Measurements from ENCODE around the gene CPXM2. TPM values are rescaled to one million over a fixed set of nuclear protein-coding genes. Genes with fewer than 3 reads are reported as not detected.

Gene CPXM2
- polyA plus RNA-seq, 2 of the 4 experiments (the other 2 are of a cell fraction) = not detected

- DNase-seq (ENCODE audit: low read depth in 1 of 2, low spot score in 1 of 2) = no peak
- no peak for ATAC-seq
- ChIA-PET CTCF (interaction anchor here (1.1 kb wide), 1 partner anchor 23 kb away, joined by 3 read pairs; no protein-coding TSS in a partner anchor), POLR2A (no interaction called here)
- no peak for FAIRE-seq
- no peak overlapping the region for H3K4me3 ChIP-seq
- no peaks in the 10 kb centered on the region for H3K9me3 ChIP-seq
- H3K27ac ChIP-seq = no peak overlapping the region
- H3K4me1 ChIP-seq = no peaks in the 10 kb centered on the region
- 64% methylated on average over 8 of the region's 8 CpGs for WGBS (ENCODE audit: missing lambda C conversion rate)
- no peak for TF ChIP-seq ZFP36 (IDR thresholded peaks at IDR 0.05; ENCODE audit: borderline replicate concordance, partially characterized antibody)
- no peak for TF ChIP-seq MAZ (IDR thresholded peaks at IDR 0.05; ENCODE audit: borderline replicate concordance, low read depth, low read length)
- no peak for TF ChIP-seq RARB (CRISPR knock-in tag; IDR thresholded peaks at IDR 0.05)
- no peak for TF ChIP-seq FOXS1 (CRISPR knock-in tag; IDR thresholded peaks at IDR 0.05)
- TF ChIP-seq POLR2AphosphoS2 (conservative IDR thresholded peaks at IDR 0.05; ENCODE audit: low read length) = no peak
- TF ChIP-seq HOXB13 (CRISPR knock-in tag; IDR thresholded peaks at IDR 0.05; ENCODE audit: low read depth) = no peak
- no peak for TF ChIP-seq PBX3 (IDR thresholded peaks at IDR 0.05)
- no peak for TF ChIP-seq NFE2L2 (conservative IDR thresholded peaks at IDR 0.05; ENCODE audit: low read length)
- no peak for TF ChIP-seq ATOH8 (CRISPR knock-in tag; IDR thresholded peaks at IDR 0.05; ENCODE audit: low read depth)
- no peak overlapping the region for H3K4me2 ChIP-seq
Observed at GRCh38 chr10:123890226-123890625, 1.4 kb downstream of the CPXM2 start.

- Histone ChIP-seq H3K27ac (no peak overlapping the region), H3K4me2 (no peak overlapping the region), H3K4me1 (no peaks in the 10 kb centered on the region), H3K9me3 (no peaks in the 10 kb centered on the region), H3K4me3 (no peak overlapping the region)
- DNase-seq (ENCODE audit: low read depth in 1 of 2, low spot score in 1 of 2) (no peak), FAIRE-seq (no peak), ATAC-seq (no peak)
- WGBS (ENCODE audit: missing lambda C conversion rate) = 29% methylated on average over 4 of the region's 4 CpGs
- TF ChIP-seq FOSB (CRISPR knock-in tag; IDR thresholded peaks at IDR 0.05) (no peak), CBX8 (IDR thresholded peaks at IDR 0.05) (no peak), HMGXB4 (CRISPR knock-in tag; IDR thresholded peaks at IDR 0.05; ENCODE audit: borderline replicate concordance) (no peak), TP53 (CRISPR knock-in tag; IDR thresholded peaks at IDR 0.05) (no peak), ZNF302 (CRISPR knock-in tag; IDR thresholded peaks at IDR 0.05) (no peak), ATOH8 (CRISPR knock-in tag; IDR thresholded peaks at IDR 0.05; ENCODE audit: low read depth) (no peak), SMC3 (IDR thresholded peaks at IDR 0.05) (no peak), CTCF (IDR thresholded peaks at IDR 0.05) (no peak), ZC3H11A (IDR thresholded peaks at IDR 0.05) (no peak), HOXB5 (CRISPR knock-in tag; IDR thresholded peaks at IDR 0.05) (no peak), E2F6 (IDR thresholded peaks at IDR 0.05; ENCODE audit: borderline replicate concordance, low read depth) (no peak), USF2 (IDR thresholded peaks at IDR 0.05) (no peak)
- ChIA-PET CTCF (interaction anchor here (0.6 to 1.1 kb wide), 2 partner anchors 23 to 379 kb away, joined by 3 read pairs; no protein-coding TSS in a partner anchor), POLR2A (no interaction called here)
Observed at GRCh38 chr10:123889821-123890220, 1.8 kb downstream of the CPXM2 start.
